Ectodermal cell (in vitro differentiated cells): ENCODE measurements around the gene LRRN4CL.
"Not testable (repeated sequence)": the region's sequence is repeated elsewhere in the genome, so short reads cannot be mapped to it uniquely, and the experiment has no call there.

ENCODE experiments used
- H3K27ac ChIP-seq: 2 replicates; pipeline ENCODE4 v1.7.0; 2013; ENCODE audit warnings: mild to moderate bottlenecking, low read depth, low read length; ENCODE audit not compliant: insufficient read depth, poor library complexity, severe bottlenecking
- H3K27me3 ChIP-seq: 2 replicates; pipeline ENCODE4 v1.7.0; 2013; ENCODE audit warnings: mild to moderate bottlenecking, low read length; ENCODE audit not compliant: insufficient read depth, control insufficient read depth, poor library complexity, severe bottlenecking
- H3K36me3 ChIP-seq: one replicate; pipeline ENCODE4 v1.7.0; 2013; ENCODE audit warnings: low read length; ENCODE audit not compliant: control insufficient read depth, insufficient read depth
- H3K4me1 ChIP-seq: one replicate; pipeline ENCODE4 v1.7.0; 2013; ENCODE audit warnings: low read length; ENCODE audit not compliant: control insufficient read depth, insufficient read depth
- H3K4me3 ChIP-seq: 2 replicates; pipeline ENCODE4 v1.7.0; 2013; ENCODE audit warnings: low read depth, low read length, control low read depth; ENCODE audit not compliant: insufficient read depth
- H3K9me3 ChIP-seq: 2 replicates; pipeline ENCODE4 v1.7.0; 2013; ENCODE audit warnings: mild to moderate bottlenecking, low read length, moderate library complexity; ENCODE audit not compliant: control insufficient read depth
- WGBS, 2 experiments: methylation state at CpG; one replicate each; pipeline ENCODE4 v1.1.7; 2013; ENCODE audit warnings: missing lambda C conversion rate in 2 of 2; 5-methylcytosine and 5-hydroxymethylcytosine counted together

Gene LRRN4CL

GRCh38 chr11:62710001-62710345, 20.6 kb upstream of the LRRN4CL start:
- H3K36me3 ChIP-seq = peaks cover 29% of the 10 kb centered on the region
- peak overlapping the region; percentile 32 for H3K4me3 ChIP-seq
- WGBS, 2 experiments = 82 to 84% methylated on average over 7 of the region's 7 CpGs
- H3K27me3 ChIP-seq = no peaks in the 10 kb centered on the region
- no peaks in the 10 kb centered on the region for H3K9me3 ChIP-seq
- peaks cover 30% of the 10 kb centered on the region for H3K4me1 ChIP-seq
- peak overlapping the region; percentile 95 for H3K27ac ChIP-seq

GRCh38 chr11:62709247-62710000, 20.1 kb upstream of the LRRN4CL start:
- peak overlapping the region; percentile 95 for H3K27ac ChIP-seq
- peak overlapping the region; percentile 32 for H3K4me3 ChIP-seq
- no peaks in the 10 kb centered on the region for H3K27me3 ChIP-seq
- 7 to 10% methylated on average over 47 of the region's 47 CpGs for WGBS, 2 experiments
- no peaks in the 10 kb centered on the region for H3K9me3 ChIP-seq
- H3K4me1 ChIP-seq = peaks cover 31% of the 10 kb centered on the region
- peaks cover 29% of the 10 kb centered on the region for H3K36me3 ChIP-seq

GRCh38 chr11:62708793-62709192, 19.5 kb upstream of the LRRN4CL start:
- Histone ChIP-seq H3K4me1 (peaks cover 31% of the 10 kb centered on the region), H3K27ac (no peak overlapping the region), H3K27me3 (no peaks in the 10 kb centered on the region), H3K4me3 (peak overlapping the region; percentile 32), H3K9me3 (no peaks in the 10 kb centered on the region), H3K36me3 (peaks cover 29% of the 10 kb centered on the region)
- WGBS, 2 experiments = 18 to 20% methylated on average over 7 of the region's 7 CpGs

- peak overlapping the region; percentile 32 for H3K4me3 ChIP-seq
- H3K9me3 ChIP-seq = no peaks in the 10 kb centered on the region
- H3K36me3 ChIP-seq = peaks cover 25% of the 10 kb centered on the region
- H3K4me1 ChIP-seq = peaks cover 31% of the 10 kb centered on the region
- no peak overlapping the region for H3K27ac ChIP-seq
- WGBS, 2 experiments = 76 to 77% methylated on average over 5 of the region's 5 CpGs
- H3K27me3 ChIP-seq = no peaks in the 10 kb centered on the region
Observed at GRCh38 chr11:62708392-62708791, 19.1 kb upstream of the LRRN4CL start.

GRCh38 chr11:62707277-62707861, 18.0 kb upstream of the LRRN4CL start, which contains the start of the genes BSCL2 and GNG3:
BSCL2 (minus strand) TSS chr11:62707424; CDS start chr11:62707195, 229 bp downstream.
GNG3 (plus strand) TSS chr11:62707676; CDS start chr11:62708296, 620 bp downstream.
- peaks cover 31% of the 10 kb centered on the region for H3K4me1 ChIP-seq
- peak within 1 kb of the TSS; percentile 93 for H3K27ac ChIP-seq
- H3K9me3 ChIP-seq = no peaks in the 10 kb centered on the region
- 3 to 6% methylated on average over 10 of the region's 10 CpGs for WGBS, 2 experiments
- H3K36me3 ChIP-seq = peaks cover 17% of the 10 kb centered on the region
- peak within 1 kb of the TSS; percentile 80 for H3K4me3 ChIP-seq
- no peaks in the 10 kb centered on the region for H3K27me3 ChIP-seq

- peaks cover 16% of the 10 kb centered on the region for H3K36me3 ChIP-seq
Observed at GRCh38 chr11:62706850-62707247, 17.5 kb upstream of the LRRN4CL start.

GRCh38 chr11:62705880-62706849, 16.8 kb upstream of the LRRN4CL start:
- Histone ChIP-seq H3K27ac (peak overlapping the region; percentile 93), H3K9me3 (no peaks in the 10 kb centered on the region), H3K27me3 (no peaks in the 10 kb centered on the region), H3K4me3 (peak overlapping the region; percentile 80), H3K36me3 (peaks cover 12% of the 10 kb centered on the region), H3K4me1 (peaks cover 31% of the 10 kb centered on the region)
- WGBS, 2 experiments = 1% methylated on average over 73 of the region's 73 CpGs

More at GRCh38 chr11:62706850-62707247, 17.5 kb upstream of the LRRN4CL start:
- Histone ChIP-seq H3K27ac (peak overlapping the region; percentile 93), H3K9me3 (no peaks in the 10 kb centered on the region), H3K4me3 (peak overlapping the region; percentile 80), H3K27me3 (no peaks in the 10 kb centered on the region), H3K4me1 (peaks cover 31% of the 10 kb centered on the region)
- WGBS, 2 experiments = 14 to 16% methylated on average over 8 of the region's 8 CpGs

- 77% methylated on average over 7 of the region's 7 CpGs for WGBS, 2 experiments
Observed at GRCh38 chr11:62705413-62705812, 16.1 kb upstream of the LRRN4CL start.

GRCh38 chr11:62703921-62704320, 14.6 kb upstream of the LRRN4CL start:
- 93 to 94% methylated on average over 4 of the region's 4 CpGs for WGBS, 2 experiments
- H3K4me1 ChIP-seq = peaks cover 24% of the 10 kb centered on the region
- not testable (repeated sequence) for H3K9me3 ChIP-seq, H3K27ac ChIP-seq, H3K4me3 ChIP-seq, H3K36me3 ChIP-seq, H3K27me3 ChIP-seq

More at GRCh38 chr11:62705413-62705812, 16.1 kb upstream of the LRRN4CL start:
- Histone ChIP-seq H3K4me3 (peak overlapping the region; percentile 80), H3K4me1 (peaks cover 31% of the 10 kb centered on the region), H3K27ac (peak overlapping the region; percentile 93), H3K27me3 (no peaks in the 10 kb centered on the region), H3K36me3 (peaks cover 5% of the 10 kb centered on the region), H3K9me3 (no peaks in the 10 kb centered on the region)
